ENCODE results near the gene DDX50.

DNA sequence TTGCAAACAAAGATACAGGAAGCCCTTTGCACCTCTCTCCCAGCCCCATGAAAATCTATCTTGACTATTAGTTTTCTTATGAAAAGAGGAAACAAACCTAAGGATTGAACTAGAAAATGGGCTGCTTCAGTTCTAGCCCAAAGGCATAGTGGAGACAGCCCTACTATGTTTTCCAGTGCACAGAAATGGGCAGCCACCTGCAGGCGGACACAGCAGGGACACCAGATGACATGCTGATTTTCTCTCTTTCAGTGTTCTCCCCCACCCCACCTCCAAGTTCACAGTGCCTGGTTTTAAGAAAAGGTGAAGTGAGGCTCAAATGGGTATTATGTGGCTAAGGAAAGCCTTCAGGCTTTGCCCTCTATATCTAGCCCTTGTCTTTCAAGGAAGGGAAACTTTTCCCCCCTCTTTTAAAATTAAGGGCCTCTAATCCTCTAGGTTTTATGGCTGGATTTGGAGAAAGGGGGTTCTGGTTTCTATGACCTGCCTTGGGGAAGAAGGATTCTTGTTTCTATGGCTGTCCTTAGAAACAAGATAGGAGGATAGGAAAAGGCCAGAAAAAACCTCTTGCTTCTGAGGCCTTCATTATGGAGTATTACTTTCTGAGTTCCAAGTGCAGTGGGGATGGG, 23.5 kb upstream of the DDX50 start:
- TF ChIP-seq, protein P1, sequence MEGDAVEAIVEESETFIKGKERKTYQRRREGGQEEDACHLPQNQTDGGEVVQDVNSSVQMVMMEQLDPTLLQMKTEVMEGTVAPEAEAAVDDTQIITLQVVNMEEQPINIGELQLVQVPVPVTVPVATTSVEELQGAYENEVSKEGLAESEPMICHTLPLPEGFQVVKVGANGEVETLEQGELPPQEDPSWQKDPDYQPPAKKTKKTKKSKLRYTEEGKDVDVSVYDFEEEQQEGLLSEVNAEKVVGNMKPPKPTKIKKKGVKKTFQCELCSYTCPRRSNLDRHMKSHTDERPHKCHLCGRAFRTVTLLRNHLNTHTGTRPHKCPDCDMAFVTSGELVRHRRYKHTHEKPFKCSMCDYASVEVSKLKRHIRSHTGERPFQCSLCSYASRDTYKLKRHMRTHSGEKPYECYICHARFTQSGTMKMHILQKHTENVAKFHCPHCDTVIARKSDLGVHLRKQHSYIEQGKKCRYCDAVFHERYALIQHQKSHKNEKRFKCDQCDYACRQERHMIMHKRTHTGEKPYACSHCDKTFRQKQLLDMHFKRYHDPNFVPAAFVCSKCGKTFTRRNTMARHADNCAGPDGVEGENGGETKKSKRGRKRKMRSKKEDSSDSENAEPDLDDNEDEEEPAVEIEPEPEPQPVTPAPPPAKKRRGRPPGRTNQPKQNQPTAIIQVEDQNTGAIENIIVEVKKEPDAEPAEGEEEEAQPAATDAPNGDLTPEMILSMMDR (IDR thresholded peaks at IDR 0.05) = no peak
- no peak for TF ChIP-seq POLR2A (IDR thresholded peaks at IDR 0.05)
